ENCODE measurements around the gene PLEKHA7. TPM values are rescaled to one million over a fixed set of nuclear protein-coding genes. Genes with fewer than 3 reads are reported as not detected.

The PLEKHA7 gene
- total RNA-seq, 1 experiment from 2014 or later: 1.7 TPM

DNA sequence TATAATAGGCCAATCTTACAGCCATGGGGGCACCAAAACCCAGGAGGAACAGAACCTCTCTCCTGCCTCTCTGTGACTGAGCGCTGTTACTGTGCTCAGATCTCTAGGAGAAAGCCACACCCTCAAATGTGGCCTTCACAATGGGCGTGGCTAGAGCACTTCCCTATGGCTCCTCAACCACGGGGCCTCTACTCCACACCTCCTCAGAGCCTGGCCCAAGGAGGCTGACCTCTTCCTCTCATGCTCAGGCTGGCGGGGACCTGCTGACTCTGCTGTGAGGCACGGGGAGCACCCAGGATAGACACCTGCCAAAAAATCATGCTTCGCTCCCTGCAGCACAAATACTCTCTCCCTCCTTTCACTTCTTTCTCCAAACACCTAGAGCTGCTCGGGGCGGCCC, 234.8 kb downstream of the PLEKHA7 start:
- peak; percentile 24 for DNase-seq (ENCODE audit: low spot score)

DNA sequence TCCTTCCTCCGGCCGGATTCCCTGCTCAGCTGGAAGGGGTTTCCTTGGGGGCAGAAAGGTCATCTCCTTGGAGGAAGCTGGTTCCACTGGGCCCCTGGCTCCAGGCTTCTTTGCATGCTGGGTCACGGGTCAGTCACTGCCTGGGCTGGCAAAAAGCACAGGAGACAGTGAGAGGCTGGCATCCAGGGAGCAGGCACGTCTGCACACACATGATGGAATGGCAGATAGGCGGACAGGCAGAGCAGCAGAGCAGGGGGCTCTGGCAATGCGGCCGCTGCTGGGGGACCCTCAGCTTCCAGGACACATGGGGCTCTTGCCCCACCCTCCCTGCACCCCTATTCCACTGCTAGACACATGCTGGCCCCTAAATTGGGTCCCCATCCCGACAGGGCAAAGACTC, 235.3 kb downstream of the PLEKHA7 start:
- H3K4me1 ChIP-seq (ENCODE audit: insufficient read depth, low read length, poor library complexity, severe bottlenecking): peaks cover 10% of the 10 kb centered on the region
- H3K36me3 ChIP-seq (ENCODE audit: insufficient read depth, low read length, poor library complexity, severe bottlenecking): no peaks in the 10 kb centered on the region
- intact Hi-C loops (cut with micrococcal nuclease; ENCODE audit: unreplicated experiment): no loop called here
- TF ChIP-seq, protein P1, sequence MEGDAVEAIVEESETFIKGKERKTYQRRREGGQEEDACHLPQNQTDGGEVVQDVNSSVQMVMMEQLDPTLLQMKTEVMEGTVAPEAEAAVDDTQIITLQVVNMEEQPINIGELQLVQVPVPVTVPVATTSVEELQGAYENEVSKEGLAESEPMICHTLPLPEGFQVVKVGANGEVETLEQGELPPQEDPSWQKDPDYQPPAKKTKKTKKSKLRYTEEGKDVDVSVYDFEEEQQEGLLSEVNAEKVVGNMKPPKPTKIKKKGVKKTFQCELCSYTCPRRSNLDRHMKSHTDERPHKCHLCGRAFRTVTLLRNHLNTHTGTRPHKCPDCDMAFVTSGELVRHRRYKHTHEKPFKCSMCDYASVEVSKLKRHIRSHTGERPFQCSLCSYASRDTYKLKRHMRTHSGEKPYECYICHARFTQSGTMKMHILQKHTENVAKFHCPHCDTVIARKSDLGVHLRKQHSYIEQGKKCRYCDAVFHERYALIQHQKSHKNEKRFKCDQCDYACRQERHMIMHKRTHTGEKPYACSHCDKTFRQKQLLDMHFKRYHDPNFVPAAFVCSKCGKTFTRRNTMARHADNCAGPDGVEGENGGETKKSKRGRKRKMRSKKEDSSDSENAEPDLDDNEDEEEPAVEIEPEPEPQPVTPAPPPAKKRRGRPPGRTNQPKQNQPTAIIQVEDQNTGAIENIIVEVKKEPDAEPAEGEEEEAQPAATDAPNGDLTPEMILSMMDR (conservative IDR thresholded peaks at IDR 0.05; ENCODE audit: low read depth, low read length): no peak
- no peak for TF ChIP-seq EZH2 (IDR thresholded peaks at IDR 0.05; ENCODE audit: borderline replicate concordance, low read depth, low read length, poor library complexity, severe bottlenecking)
- no peak for DNase-seq (ENCODE audit: low spot score)
- ChIA-PET POLR2A (ENCODE audit: low non-redundant PET) (no interaction called here), CTCF (no interaction called here)
- H3K27me3 ChIP-seq (replicated peaks; ENCODE audit: insufficient read depth, low read depth, low read length, poor library complexity): no peaks in the 10 kb centered on the region
- no peak overlapping the region for H3K27ac ChIP-seq (ENCODE audit: low read depth, low read length, poor library complexity, severe bottlenecking)
- H3K4me3 ChIP-seq (ENCODE audit: low read depth, low read length, poor library complexity, severe bottlenecking): no peak overlapping the region
- BruUV-seq (replicated peaks): no TSS peak
- no peaks in the 10 kb centered on the region for H3K9me3 ChIP-seq (ENCODE audit: low read depth, low read length, poor library complexity, severe bottlenecking)

More for the DNA sequence above, 234.8 kb downstream of the PLEKHA7 start:
- Histone ChIP-seq H3K4me3 (ENCODE audit: low read depth, low read length, poor library complexity, severe bottlenecking) (no peak overlapping the region), H3K27me3 (replicated peaks; ENCODE audit: insufficient read depth, low read depth, low read length, poor library complexity) (no peaks in the 10 kb centered on the region), H3K27ac (ENCODE audit: low read depth, low read length, poor library complexity, severe bottlenecking) (no peak overlapping the region), H3K36me3 (ENCODE audit: insufficient read depth, low read length, poor library complexity, severe bottlenecking) (no peaks in the 10 kb centered on the region), H3K4me1 (ENCODE audit: insufficient read depth, low read length, poor library complexity, severe bottlenecking) (peaks cover 10% of the 10 kb centered on the region), H3K9me3 (ENCODE audit: low read depth, low read length, poor library complexity, severe bottlenecking) (no peaks in the 10 kb centered on the region)
- CTCF ChIA-PET: no interaction called here
- POLR2A ChIA-PET (ENCODE audit: low non-redundant PET): no interaction called here
- no TSS peak for BruUV-seq (replicated peaks)
- intact Hi-C loops (cut with micrococcal nuclease; ENCODE audit: unreplicated experiment): no loop called here
- TF ChIP-seq, protein P1 (conservative IDR thresholded peaks at IDR 0.05; ENCODE audit: low read depth, low read length): no peak
- no peak for TF ChIP-seq EZH2 (IDR thresholded peaks at IDR 0.05; ENCODE audit: borderline replicate concordance, low read depth, low read length, poor library complexity, severe bottlenecking)

DNA sequence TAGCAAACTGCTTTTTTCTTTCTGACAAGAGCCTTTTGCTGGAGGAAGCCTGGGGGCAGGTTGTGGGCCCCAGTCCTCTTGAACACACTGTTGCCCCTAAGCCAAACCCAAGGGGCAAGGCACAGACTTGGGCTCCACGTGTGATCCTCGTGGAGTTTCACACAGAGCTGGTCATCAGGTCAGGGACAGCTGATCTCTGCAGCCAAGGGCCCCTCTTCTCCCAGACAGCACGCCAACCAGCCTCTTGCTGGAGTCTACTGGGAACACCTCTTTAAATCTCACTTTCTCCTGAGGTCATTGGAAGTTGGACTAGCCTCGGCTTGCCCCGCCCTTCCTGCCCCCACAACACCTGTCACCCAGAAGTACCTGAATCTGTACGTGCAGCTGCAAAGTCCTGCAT, 235.9 kb downstream of the PLEKHA7 start:
- Histone ChIP-seq H3K4me3 (ENCODE audit: low read depth, low read length, poor library complexity, severe bottlenecking) (no peak overlapping the region), H3K36me3 (ENCODE audit: insufficient read depth, low read length, poor library complexity, severe bottlenecking) (no peaks in the 10 kb centered on the region), H3K9me3 (ENCODE audit: low read depth, low read length, poor library complexity, severe bottlenecking) (no peaks in the 10 kb centered on the region), H3K27ac (ENCODE audit: low read depth, low read length, poor library complexity, severe bottlenecking) (no peak overlapping the region), H3K27me3 (replicated peaks; ENCODE audit: insufficient read depth, low read depth, low read length, poor library complexity) (no peaks in the 10 kb centered on the region), H3K4me1 (ENCODE audit: insufficient read depth, low read length, poor library complexity, severe bottlenecking) (peaks cover 10% of the 10 kb centered on the region)
- intact Hi-C loops (cut with micrococcal nuclease; ENCODE audit: unreplicated experiment): no loop called here
- DNase-seq (ENCODE audit: low spot score): no peak
- TF ChIP-seq, protein P1 (conservative IDR thresholded peaks at IDR 0.05; ENCODE audit: low read depth, low read length): no peak
- TF ChIP-seq EZH2 (IDR thresholded peaks at IDR 0.05; ENCODE audit: borderline replicate concordance, low read depth, low read length, poor library complexity, severe bottlenecking): no peak
- BruUV-seq (replicated peaks): no TSS peak
- POLR2A ChIA-PET (ENCODE audit: low non-redundant PET): no interaction called here
- CTCF ChIA-PET: no interaction called here
